HEK293 (cell line): ENCODE results near the gene GBX2.

ENCODE experiments used
- CTCF ChIA-PET: fragments of 350-600 bp; formaldehyde crosslinking; extraction: SDS; loops from one replicate; lab custom pipeline; 2021; ENCODE audit warnings: antibody characterized with exemption; lab: Yijun Ruan, JAX
- POLR2A ChIA-PET: fragments of 300-600 bp; formaldehyde crosslinking; extraction: SDS; loops from one replicate; lab custom pipeline; 2020; ENCODE audit warnings: antibody characterized with exemption, inconsistent platforms; lab: Yijun Ruan, JAX
- H3K27ac ChIP-seq: fragments of 200-500 bp; sonication (Bioruptor generic); 2 replicates; pipeline ENCODE4 v1.5.1; 2014; ENCODE audit warnings: low read depth, low read length, control low read depth, inconsistent platforms; ENCODE audit errors: extremely low read depth
- H3K36me3 ChIP-seq, 2 experiments: fragments of 200-500 bp in 1 of 2; sonication (Bioruptor generic) in 1 of 2; 1 replicate in 1 of 2; 2 replicates in 1 of 2; pipeline ENCODE4 v1.5.1; 2014 to 2017; ENCODE audit warnings: inconsistent platforms in 2 of 2, low read length in 2 of 2; ENCODE audit not compliant: control insufficient read depth in 2 of 2, insufficient read depth in 1 of 2
- H3K4me1 ChIP-seq: fragments of 200-500 bp; sonication (Bioruptor generic); 2 replicates; pipeline ENCODE4 v1.5.1; 2014; ENCODE audit warnings: mild to moderate bottlenecking, low read length, inconsistent platforms; ENCODE audit not compliant: control insufficient read depth, insufficient read depth
- H3K4me3 ChIP-seq: 2 replicates; pipeline ENCODE4 v1.5.1; 2011; ENCODE audit warnings: low read depth, mild to moderate bottlenecking, control low read depth, low read length, moderate library complexity
- H3K9me3 ChIP-seq: fragments of 200-500 bp; sonication (Bioruptor generic); 2 replicates; pipeline ENCODE4 v1.5.1; 2014; ENCODE audit warnings: low read depth, low read length, inconsistent platforms; ENCODE audit not compliant: control insufficient read depth, insufficient read depth
- AEBP2 ChIP-seq: fragments of 450-650 bp; formaldehyde crosslinking; IDR thresholded peaks from 2 replicates; pipeline ENCODE4 v1.5.1; 2016; ENCODE audit warnings: missing biosample characterization, missing genetic modification characterization, borderline replicate concordance
- ATF2 ChIP-seq: fragments of 450-650 bp; formaldehyde crosslinking; IDR thresholded peaks from 2 replicates; pipeline ENCODE4 v1.5.1; 2016; ENCODE audit warnings: missing biosample characterization, missing genetic modification characterization, low read depth
- CTCF ChIP-seq: fragments of 450-650 bp; formaldehyde crosslinking; IDR thresholded peaks from 2 replicates; pipeline ENCODE4 v1.5.1; 2016; ENCODE audit warnings: missing biosample characterization, missing genetic modification characterization
- GLIS1 ChIP-seq: fragments of 450-650 bp; formaldehyde crosslinking; IDR thresholded peaks from 2 replicates; pipeline ENCODE4 v1.5.1; 2016; ENCODE audit warnings: missing biosample characterization, missing genetic modification characterization
- PATZ1 ChIP-seq: fragments of 450-650 bp; formaldehyde crosslinking; IDR thresholded peaks from 2 replicates; pipeline ENCODE4 v1.5.1; 2016; ENCODE audit warnings: missing biosample characterization, missing genetic modification characterization
- RBAK ChIP-seq: fragments of 450-650 bp; formaldehyde crosslinking; IDR thresholded peaks from 2 replicates; pipeline ENCODE4 v1.5.1; 2016; ENCODE audit warnings: missing biosample characterization, missing genetic modification characterization
- SCRT1 ChIP-seq: fragments of 450-650 bp; formaldehyde crosslinking; IDR thresholded peaks from 2 replicates; pipeline ENCODE4 v1.5.1; 2016; ENCODE audit warnings: missing biosample characterization, missing genetic modification characterization, borderline replicate concordance
- ZBTB21 ChIP-seq: fragments of 450-650 bp; formaldehyde crosslinking; IDR thresholded peaks from 2 replicates; pipeline ENCODE4 v1.5.1; 2017; ENCODE audit warnings: missing biosample characterization, missing genetic modification characterization
- ZEB2 ChIP-seq: fragments of 450-650 bp; formaldehyde crosslinking; IDR thresholded peaks from 2 replicates; pipeline ENCODE4 v1.5.1; 2016; ENCODE audit warnings: missing biosample characterization, missing genetic modification characterization
- ZNF202 ChIP-seq: fragments of 450-650 bp; formaldehyde crosslinking; IDR thresholded peaks from 2 replicates; pipeline ENCODE4 v1.5.1; 2016; ENCODE audit warnings: missing biosample characterization, missing genetic modification characterization, borderline replicate concordance
- ZNF221 ChIP-seq: fragments of 450-650 bp; formaldehyde crosslinking; IDR thresholded peaks from 2 replicates; pipeline ENCODE4 v1.5.1; 2017; ENCODE audit warnings: missing biosample characterization, missing genetic modification characterization, borderline replicate concordance
- ZNF335 ChIP-seq: fragments of 450-650 bp; formaldehyde crosslinking; conservative IDR thresholded peaks from 2 replicates; pipeline ENCODE4 v1.5.1; 2016; ENCODE audit warnings: missing biosample characterization, missing genetic modification characterization
- ZNF629 ChIP-seq: fragments of 450-650 bp; formaldehyde crosslinking; IDR thresholded peaks from 2 replicates; pipeline ENCODE4 v1.5.1; 2017; ENCODE audit warnings: missing biosample characterization, missing genetic modification characterization
- ZSCAN18 ChIP-seq: fragments of 450-650 bp; formaldehyde crosslinking; IDR thresholded peaks from 2 replicates; pipeline ENCODE4 v1.5.1; 2016; ENCODE audit warnings: missing biosample characterization, missing genetic modification characterization
- ZXDB ChIP-seq: fragments of 450-650 bp; formaldehyde crosslinking; IDR thresholded peaks from 2 replicates; pipeline ENCODE4 v1.5.1; 2016; ENCODE audit warnings: missing biosample characterization, missing genetic modification characterization

Gene GBX2

GRCh38 chr2:236209535-236209934, 41.3 kb upstream of the GBX2 start:
- Histone ChIP-seq H3K36me3 (no peaks in the 10 kb centered on the region), H3K9me3 (no peaks in the 10 kb centered on the region), H3K4me1 (no peaks in the 10 kb centered on the region), H3K27ac (no peak overlapping the region), H3K4me3 (no peak overlapping the region)
- CTCF ChIA-PET: interaction anchor here (0.6 to 1.6 kb wide), 11 partner anchors 9 to 430 kb away, joined by 3 to 6 read pairs (median 3); no protein-coding TSS in a partner anchor
- POLR2A ChIA-PET: no interaction called here
- TF ChIP-seq RBAK (tag by site-specific recombination): no peak; the same call in 1 of the 2 replicates
- no peak for TF ChIP-seq ZNF202 (tag by site-specific recombination)
- 0 out of 2 replicates have a peak, but pooled peaks have one; percentile 15 for TF ChIP-seq ZBTB21 (tag by site-specific recombination)
- no peak for TF ChIP-seq SCRT1 (tag by site-specific recombination)
- TF ChIP-seq PATZ1 (tag by site-specific recombination): no peak
- 0 out of 2 replicates have a peak, but pooled peaks have one; percentile 20 for TF ChIP-seq ZNF335 (tag by site-specific recombination)
- 0 out of 2 replicates have a peak, but pooled peaks have one; percentile 29 for TF ChIP-seq ZEB2 (tag by site-specific recombination)
- TF ChIP-seq ZNF221: no peak
- TF ChIP-seq ZSCAN18: no peak
- TF ChIP-seq AEBP2: no peak
- no peak for TF ChIP-seq ZXDB (tag by site-specific recombination)
- TF ChIP-seq ATF2 (tag by site-specific recombination): peak; percentile 94
- peak; percentile 52; the same call in 1 of the 2 replicates for TF ChIP-seq ZNF629 (tag by site-specific recombination)
- no peak for TF ChIP-seq CTCF (tag by site-specific recombination)
- peak; percentile 18; the same call in 1 of the 2 replicates for TF ChIP-seq GLIS1 (tag by site-specific recombination)
